HFF-Myc (cell line): Measurements from ENCODE around the gene PDE7B.

Experiments used
- DNase-seq: peaks from one replicate; pipeline ENCODE4 v3.0.0-alpha.2; 2011; ENCODE audit warnings: low read depth; ENCODE audit errors: extremely low read depth
- H3K4me3 ChIP-seq: replicated peaks from 2 replicates; pipeline ENCODE4 v1.5.1; 2011; ENCODE audit warnings: low read depth, mild to moderate bottlenecking, control low read depth, low read length
- CTCF ChIP-seq: IDR thresholded peaks from 2 replicates; pipeline ENCODE4 v1.5.1; 2012; ENCODE audit warnings: mild to moderate bottlenecking, low read depth, low read length, control low read depth; ENCODE audit errors: missing control alignments

PDE7B gene

DNA sequence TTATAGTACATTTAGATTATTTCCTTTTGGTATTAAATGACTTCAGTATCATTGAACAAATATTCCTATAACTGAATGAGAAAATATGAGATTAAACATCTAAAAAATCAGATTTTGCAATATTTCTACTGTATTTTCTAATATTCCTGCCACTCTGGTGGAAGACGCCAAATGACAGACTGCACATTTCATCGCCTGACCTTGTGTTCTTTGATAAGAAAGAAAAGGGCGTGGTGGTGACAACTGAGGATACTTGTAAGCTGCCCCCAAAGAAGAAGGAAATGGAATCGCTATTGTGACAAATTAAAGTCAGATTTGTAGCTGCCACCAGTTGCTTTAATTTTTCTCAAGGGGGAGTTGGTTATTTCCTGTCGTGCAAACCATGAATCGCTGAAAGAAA is 267.3 kb downstream of the PDE7B start:
- H3K4me3 ChIP-seq, result no peak overlapping the region
- no peak for TF ChIP-seq CTCF

GRCh38 chr6:136123468-136123867 is 272.0 kb downstream of the PDE7B start:
- no peak for DNase-seq
- TF ChIP-seq CTCF, result no peak

More for the DNA sequence above, 267.3 kb downstream of the PDE7B start:
- no peak for DNase-seq

DNA sequence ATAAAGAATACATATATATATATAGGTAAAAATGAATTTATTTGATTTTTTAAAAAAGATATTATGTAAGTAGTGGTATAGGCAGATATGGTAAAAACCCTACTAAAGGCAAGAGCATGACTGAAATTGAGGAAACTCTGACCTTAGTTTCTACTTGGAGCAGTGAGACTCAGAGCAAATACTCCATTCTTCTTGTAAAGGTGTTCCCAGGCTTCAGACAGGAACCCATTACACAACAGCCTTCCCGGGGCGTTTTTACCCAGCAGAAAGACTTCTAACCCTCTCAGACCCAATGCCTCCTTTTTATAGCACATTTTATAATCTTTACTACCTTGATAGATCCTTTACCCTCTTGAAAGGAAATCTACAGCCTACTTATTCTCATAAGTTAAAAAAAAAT is 274.1 kb downstream of the PDE7B start:
- DNase-seq, result no peak
- TF ChIP-seq CTCF, result no peak
- H3K4me3 ChIP-seq, result no peak overlapping the region

More at GRCh38 chr6:136123468-136123867, 272.0 kb downstream of the PDE7B start:
- no peak overlapping the region for H3K4me3 ChIP-seq

- no peak for TF ChIP-seq CTCF
- H3K4me3 ChIP-seq, result no peak overlapping the region
- no peak for DNase-seq
Observed at GRCh38 chr6:136127873-136128272, 276.4 kb downstream of the PDE7B start.

GRCh38 chr6:136129365-136129764 is 277.9 kb downstream of the PDE7B start:
- no peak for DNase-seq
- no peak for TF ChIP-seq CTCF
- H3K4me3 ChIP-seq, result no peak overlapping the region

DNA sequence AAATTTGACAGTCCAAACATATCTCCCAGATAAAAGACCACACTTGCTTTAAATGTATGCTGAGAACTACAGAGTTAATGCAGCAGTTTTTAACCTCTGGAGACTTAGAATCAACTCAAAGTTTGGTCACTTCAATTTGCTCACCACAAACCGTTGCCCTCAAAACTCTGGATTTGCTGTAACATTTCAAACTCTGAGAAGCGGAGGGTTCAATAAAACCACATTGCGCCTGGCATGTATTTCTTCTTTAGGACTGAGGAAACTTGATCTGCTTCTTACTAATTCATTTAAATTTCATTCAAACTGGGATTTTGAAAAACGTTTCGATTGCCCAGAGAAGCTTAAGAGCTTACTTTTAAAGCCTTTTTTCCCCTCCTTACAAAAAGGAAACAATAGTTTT is 282.8 kb downstream of the PDE7B start:
- no peak for TF ChIP-seq CTCF
- DNase-seq, result no peak
- H3K4me3 ChIP-seq, result no peak overlapping the region

- TF ChIP-seq CTCF, result no peak
- no peak for DNase-seq
- no peak overlapping the region for H3K4me3 ChIP-seq
Observed at GRCh38 chr6:136134751-136135150, 283.2 kb downstream of the PDE7B start.
